Body of pancreas (tissue), 4 donors: ENCODE data around the gene VSTM4. TPM values are rescaled to one million over a fixed set of nuclear protein-coding genes. Genes with fewer than 3 reads are reported as not detected.

Source experiments
- ATAC-seq: fragments of 150-250 bp; one replicate; pipeline ENCODE4 v1.9.1; 2016
- DNase-seq, 4 donors: peaks; one replicate each; pipeline ENCODE4 v3.0.0-alpha.2; 2019
- H3K27ac ChIP-seq, 4 donors: fragments of 200-600 bp; sonication (generic); 1 replicate in 3 of 4; 2 replicates in 1 of 4; pipeline versions ENCODE4 v1.5.1 to v1.6.1; 2016 to 2019; ENCODE audit warnings: mild to moderate bottlenecking in 1 of 4, mixed read lengths in 1 of 4, moderate library complexity in 1 of 4
- H3K27me3 ChIP-seq, 2 donors: fragments of 200-600 bp; sonication (generic); one replicate each; pipeline ENCODE4 v1.6.0; 2016; ENCODE audit warnings: mild to moderate bottlenecking in 1 of 2
- H3K36me3 ChIP-seq, 2 donors: fragments of 200-600 bp; sonication (generic); replicated peaks in 1 of 2; 2 replicates each; pipeline ENCODE4 v1.5.1; 2016; ENCODE audit warnings: low read depth in 2 of 2; ENCODE audit not compliant: insufficient read depth in 1 of 2
- H3K4me1 ChIP-seq: fragments of 200-600 bp; sonication (generic); one replicate; pipeline ENCODE4 v1.6.0; 2016
- H3K4me3 ChIP-seq, 2 donors: fragments of 200-600 bp; sonication (generic); 1 replicate in 1 of 2; 2 replicates in 1 of 2; pipeline ENCODE4 v1.5.1; 2016 to 2019
- H3K9me3 ChIP-seq, 3 donors: fragments of 200-600 bp; sonication (generic); 1 replicate in 2 of 3; 2 replicates in 1 of 3; pipeline ENCODE4 v1.5.1; 2016
- CTCF ChIP-seq, 7 experiments: fragments of 450-650 bp in 4 of 7; fragments of 200-600 bp in 3 of 7; sonication (generic) in 3 of 7; IDR thresholded peaks; one replicate each; pipeline ENCODE4 v1.5.1; 2016 to 2019; ENCODE audit warnings: antibody characterized with exemption in 7 of 7
- POLR2A ChIP-seq, 3 donors: fragments of 450-650 bp; IDR thresholded peaks; one replicate each; pipeline ENCODE4 v1.6.1; 2016; ENCODE audit warnings: antibody characterized with exemption in 3 of 3, mild to moderate bottlenecking in 2 of 3
- WGBS, 2 donors: methylation state at CpG; one replicate each; pipeline ENCODE4 v1.1.5; 2017; 5-methylcytosine and 5-hydroxymethylcytosine counted together
- intact Hi-C: fragments of 100-400 bp; cut with DNase I; formaldehyde crosslinking; loops from one replicate; pipeline ENCODE4 v1.15.1; 2023
- total RNA-seq, 2 donors: library from RNA; depleted of rRNA; stranded (reverse); fragments of >200 nt; gene quantifications; one replicate each; pipeline ENCODE4 v1.1.0, GENCODE V29; 2016

Gene VSTM4
- total RNA-seq, 2 donors from 2014 or later: 3.4 to 5.6 TPM

- H3K9me3 ChIP-seq: no peaks in the 10 kb centered on the region
- ATAC-seq (no peak), DNase-seq (no peak)
- no peaks in the 10 kb centered on the region for H3K27me3 ChIP-seq
- TF ChIP-seq CTCF (IDR thresholded peaks at IDR 0.05) (no peak), POLR2A (IDR thresholded peaks at IDR 0.05) (no peak)
- intact Hi-C loops: no loop called here
- 48 to 54% methylated on average over 3 of the region's 3 CpGs for WGBS, 2 donors
- no peak overlapping the region for H3K4me3 ChIP-seq
- no peak overlapping the region for H3K27ac ChIP-seq
- no peaks in the 10 kb centered on the region for H3K4me1 ChIP-seq
- H3K36me3 ChIP-seq: no peaks in the 10 kb centered on the region
Measured at GRCh38 chr10:49079499-49079898, 35.8 kb downstream of the VSTM4 start.

- TF ChIP-seq CTCF (IDR thresholded peaks at IDR 0.05): no peak
- TF ChIP-seq POLR2A (IDR thresholded peaks at IDR 0.05): no peak
- Histone ChIP-seq H3K4me1 (no peaks in the 10 kb centered on the region), H3K36me3 (no peaks in the 10 kb centered on the region), H3K27ac (no peak overlapping the region), H3K4me3 (no peak overlapping the region), H3K27me3 (no peaks in the 10 kb centered on the region), H3K9me3 (no peaks in the 10 kb centered on the region)
- WGBS, 2 donors: 43 to 52% methylated on average over 3 of the region's 3 CpGs
- DNase-seq (no peak), ATAC-seq (no peak)
- intact Hi-C loops: no loop called here
Measured at GRCh38 chr10:49079072-49079471, 36.2 kb downstream of the VSTM4 start.

- 75 to 85% methylated on average over 2 of the region's 2 CpGs for whole genome bisulfite sequencing, 2 donors
- DNase-seq: no peak
- no peak for TF ChIP-seq CTCF (IDR thresholded peaks at IDR 0.05)
- no peak for TF ChIP-seq POLR2A (IDR thresholded peaks at IDR 0.05)
- H3K36me3 ChIP-seq: no peaks in the 10 kb centered on the region
- H3K9me3 ChIP-seq: no peaks in the 10 kb centered on the region
- no peak overlapping the region for H3K4me3 ChIP-seq
- no peak for ATAC-seq
- H3K27ac ChIP-seq: no peak overlapping the region
- no peaks in the 10 kb centered on the region for H3K27me3 ChIP-seq
- intact Hi-C loops: no loop called here
- H3K4me1 ChIP-seq: no peaks in the 10 kb centered on the region
Measured at GRCh38 chr10:49078433-49078832, 36.9 kb downstream of the VSTM4 start.

- H3K4me3 ChIP-seq: no peak overlapping the region
- intact Hi-C loops: no loop called here
- TF ChIP-seq POLR2A (IDR thresholded peaks at IDR 0.05) (no peak), CTCF (IDR thresholded peaks at IDR 0.05) (no peak)
- DNase-seq: no peak
- H3K27me3 ChIP-seq: no peaks in the 10 kb centered on the region
- no peaks in the 10 kb centered on the region for H3K36me3 ChIP-seq
- no peaks in the 10 kb centered on the region for H3K9me3 ChIP-seq
- ATAC-seq: no peak
- no peaks in the 10 kb centered on the region for H3K4me1 ChIP-seq
- H3K27ac ChIP-seq: no peak overlapping the region
- 32 to 35% methylated on average over 13 of the region's 13 CpGs for WGBS, 2 donors
Measured at GRCh38 chr10:49076741-49077521, 38.4 kb downstream of the VSTM4 start.

GRCh38 chr10:49076319-49076718 is 39.0 kb downstream of the VSTM4 start:
- whole genome bisulfite sequencing, 2 donors: 70 to 77% methylated on average over 7 of the region's 7 CpGs
- H3K36me3 ChIP-seq: no peaks in the 10 kb centered on the region
- no peaks in the 10 kb centered on the region for H3K4me1 ChIP-seq
- DNase-seq (no peak), ATAC-seq (no peak)
- TF ChIP-seq CTCF (IDR thresholded peaks at IDR 0.05) (no peak), POLR2A (IDR thresholded peaks at IDR 0.05) (no peak)
- H3K27ac ChIP-seq: no peak overlapping the region
- intact Hi-C loops: no loop called here
- no peak overlapping the region for H3K4me3 ChIP-seq
- H3K27me3 ChIP-seq: no peaks in the 10 kb centered on the region
- no peaks in the 10 kb centered on the region for H3K9me3 ChIP-seq
